ENCODE results near the gene ARF6. TPM values are rescaled to one million over a fixed set of nuclear protein-coding genes. Genes with fewer than 3 reads are reported as not detected.

The ARF6 gene
- total and polyA plus RNA-seq, 9 of the 15 experiments (the other 6 are each of a cell fraction or from before 2014, with no cell fraction given), result 15.3 to 35.2 (median 24.9) TPM

DNA sequence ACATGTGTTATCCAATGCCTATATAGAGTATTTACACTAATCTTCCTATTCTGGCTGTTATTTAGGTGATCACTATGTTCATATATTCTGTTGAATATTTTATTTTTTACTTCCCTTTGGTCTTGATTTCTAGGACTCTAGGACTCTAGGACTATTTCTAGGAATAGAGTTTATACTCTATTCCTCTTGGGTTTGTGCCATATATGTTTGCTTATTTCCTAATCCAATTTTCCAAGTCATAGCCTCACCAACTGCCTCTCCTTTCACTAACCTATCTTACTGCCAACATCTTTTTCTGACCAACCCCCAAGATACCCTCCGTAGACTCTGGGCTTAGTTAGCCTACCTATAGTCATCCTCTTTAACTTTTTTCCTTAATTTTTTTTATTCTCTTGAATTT, 28.5 kb downstream of the ARF6 start:
- H3K36me3 ChIP-seq (ENCODE audit: control insufficient read depth, insufficient read depth, low read length), result no peaks in the 10 kb centered on the region
- 50% methylated on average over 1 of the region's 1 CpG for WGBS (ENCODE audit: insufficient coverage, low coverage, missing lambda C conversion rate)
- H3K27ac ChIP-seq (ENCODE audit: extremely low read depth, low read depth, low read length), result no peak overlapping the region
- in situ Hi-C loops (cut with MboI) (no loop called here), intact Hi-C loops (cut with micrococcal nuclease) (no loop called here)
- no peak for ATAC-seq
- 0 out of 2 replicates have a peak overlapping the region, but pooled peaks have one; percentile 32 for H2AFZ ChIP-seq (ENCODE audit: low read depth, low read length)
- H3K4me2 ChIP-seq (ENCODE audit: insufficient read depth, low read length), result no peak overlapping the region
- no peaks in the 10 kb centered on the region; a peak in 2 of 5 replicates for H3K4me1 ChIP-seq (replicated peaks in 1 of 2; ENCODE audit: control insufficient read depth in 2 of 2, insufficient read depth in 2 of 2, low read length in 2 of 2)
- H4K20me1 ChIP-seq (replicated peaks; ENCODE audit: control insufficient read depth, insufficient read depth, low read length), result no peaks in the 10 kb centered on the region
- TF ChIP-seq SIN3B (IDR thresholded peaks at IDR 0.05; ENCODE audit: low read depth), result no peak
- TF ChIP-seq, protein P1, sequence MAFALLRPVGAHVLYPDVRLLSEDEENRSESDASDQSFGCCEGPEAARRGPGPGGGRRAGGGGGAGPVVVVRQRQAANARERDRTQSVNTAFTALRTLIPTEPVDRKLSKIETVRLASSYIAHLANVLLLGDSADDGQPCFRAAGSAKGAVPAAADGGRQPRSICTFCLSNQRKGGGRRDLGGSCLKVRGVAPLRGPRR (CRISPR knock-in tag; IDR thresholded peaks at IDR 0.05), result no peak
- TF ChIP-seq RFX7 (CRISPR knock-in tag; IDR thresholded peaks at IDR 0.05), result no peak
- TF ChIP-seq C11orf30 (IDR thresholded peaks at IDR 0.05; ENCODE audit: low read depth), result no peak
- TF ChIP-seq BRF1 (IDR thresholded peaks at IDR 0.05; ENCODE audit: borderline replicate concordance, extremely low read depth, insufficient read length), result no peak
- TF ChIP-seq, protein P2, sequence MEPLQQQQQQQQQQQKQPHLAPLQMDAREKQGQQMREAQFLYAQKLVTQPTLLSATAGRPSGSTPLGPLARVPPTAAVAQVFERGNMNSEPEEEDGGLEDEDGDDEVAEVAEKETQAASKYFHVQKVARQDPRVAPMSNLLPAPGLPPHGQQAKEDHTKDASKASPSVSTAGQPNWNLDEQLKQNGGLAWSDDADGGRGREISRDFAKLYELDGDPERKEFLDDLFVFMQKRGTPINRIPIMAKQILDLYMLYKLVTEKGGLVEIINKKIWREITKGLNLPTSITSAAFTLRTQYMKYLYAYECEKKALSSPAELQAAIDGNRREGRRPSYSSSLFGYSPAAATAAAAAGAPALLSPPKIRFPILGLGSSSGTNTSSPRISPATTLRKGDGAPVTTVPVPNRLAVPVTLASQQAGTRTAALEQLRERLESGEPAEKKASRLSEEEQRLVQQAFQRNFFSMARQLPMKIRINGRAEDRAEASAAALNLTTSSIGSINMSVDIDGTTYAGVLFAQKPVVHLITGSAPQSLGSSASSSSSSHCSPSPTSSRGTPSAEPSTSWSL (CRISPR knock-in tag; IDR thresholded peaks at IDR 0.05; ENCODE audit: borderline replicate concordance), result no peak
- TF ChIP-seq GABPA (tag; conservative IDR thresholded peaks at IDR 0.05; ENCODE audit: low read depth), result no peak
- no peak for TF ChIP-seq EZH2 (IDR thresholded peaks at IDR 0.05; ENCODE audit: borderline replicate concordance, low read depth, low read length)
- no peak for TF ChIP-seq PCBP1 (IDR thresholded peaks at IDR 0.05; ENCODE audit: low read depth, low read length, poor library complexity, severe bottlenecking)
- TF ChIP-seq JUND (IDR thresholded peaks at IDR 0.05; ENCODE audit: borderline replicate concordance, low read depth, low read length), result no peak
- no peak for TF ChIP-seq JUND (tag; IDR thresholded peaks at IDR 0.05; ENCODE audit: borderline replicate concordance, low read depth, low read length)
- TF ChIP-seq DACH1 (IDR thresholded peaks at IDR 0.05; ENCODE audit: partially characterized antibody), result no peak
- no peak for TF ChIP-seq CHCHD3 (CRISPR knock-in tag; IDR thresholded peaks at IDR 0.05)
- TF ChIP-seq, protein P3, sequence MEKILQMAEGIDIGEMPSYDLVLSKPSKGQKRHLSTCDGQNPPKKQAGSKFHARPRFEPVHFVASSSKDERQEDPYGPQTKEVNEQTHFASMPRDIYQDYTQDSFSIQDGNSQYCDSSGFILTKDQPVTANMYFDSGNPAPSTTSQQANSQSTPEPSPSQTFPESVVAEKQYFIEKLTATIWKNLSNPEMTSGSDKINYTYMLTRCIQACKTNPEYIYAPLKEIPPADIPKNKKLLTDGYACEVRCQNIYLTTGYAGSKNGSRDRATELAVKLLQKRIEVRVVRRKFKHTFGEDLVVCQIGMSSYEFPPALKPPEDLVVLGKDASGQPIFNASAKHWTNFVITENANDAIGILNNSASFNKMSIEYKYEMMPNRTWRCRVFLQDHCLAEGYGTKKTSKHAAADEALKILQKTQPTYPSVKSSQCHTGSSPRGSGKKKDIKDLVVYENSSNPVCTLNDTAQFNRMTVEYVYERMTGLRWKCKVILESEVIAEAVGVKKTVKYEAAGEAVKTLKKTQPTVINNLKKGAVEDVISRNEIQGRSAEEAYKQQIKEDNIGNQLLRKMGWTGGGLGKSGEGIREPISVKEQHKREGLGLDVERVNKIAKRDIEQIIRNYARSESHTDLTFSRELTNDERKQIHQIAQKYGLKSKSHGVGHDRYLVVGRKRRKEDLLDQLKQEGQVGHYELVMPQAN (IDR thresholded peaks at IDR 0.05; ENCODE audit: borderline replicate concordance), result no peak
- TF ChIP-seq ATF7 (IDR thresholded peaks at IDR 0.05), result no peak
- no peak for FAIRE-seq
- no peak overlapping the region for H3K9ac ChIP-seq (ENCODE audit: insufficient read depth in 1 of 2, low read depth in 2 of 2, low read length in 2 of 2)
- H3K27me3 ChIP-seq (ENCODE audit: control insufficient read depth in 2 of 2, insufficient read depth in 2 of 2, low read length in 2 of 2), result no peaks in the 10 kb centered on the region
- ChIA-PET CTCF (ENCODE audit: low intra/inter-chr PET ratio) (no interaction called here), POLR2A (no interaction called here)
- H3K9me3 ChIP-seq (replicated peaks; ENCODE audit: control insufficient read depth, insufficient read depth, low read depth, low read length), result no peaks in the 10 kb centered on the region
- no peaks in the 10 kb centered on the region for H3K79me2 ChIP-seq (ENCODE audit: control insufficient read depth, insufficient read depth, low read length)
- no peak overlapping the region for H3K4me3 ChIP-seq
- H3K9me1 ChIP-seq (ENCODE audit: control insufficient read depth, insufficient read depth, low read length), result no peaks in the 10 kb centered on the region
- DNase-seq (ENCODE audit: extremely low read depth in 1 of 4, low spot score in 3 of 4), result no peak
- BruUV-seq (replicated peaks), result no TSS peak

Measured in K562 (cell line).